ENCODE results near the gene MTMR3. TPM values are rescaled to one million over a fixed set of nuclear protein-coding genes. Genes with fewer than 3 reads are reported as not detected.
A peak's percentile ranks its signal among the peaks of the same experiment; 100 is the strongest.

Gene MTMR3
- polyA plus RNA-seq, 1 of the 3 experiments (the other 2 are of a cell fraction), result 20.4 TPM

GRCh38 chr22:29940526-29940925 is 57.6 kb downstream of the MTMR3 start:
- Histone ChIP-seq H3K4me2 (no peak overlapping the region), H3K9me3 (no peaks in the 10 kb centered on the region), H3K9ac (no peak overlapping the region), H4K20me1 (ENCODE audit: insufficient read depth) (peaks cover 20% of the 10 kb centered on the region; the same call in 1 of the 2 replicates), H3K4me1 (ENCODE audit: control insufficient read depth in 1 of 2, insufficient read depth in 2 of 2, low read depth in 1 of 2, low read length in 1 of 2) (peaks cover 0 to 14% of the 10 kb centered on the region in 2 experiments; a peak in 2 of 4 replicates), H2AFZ (ENCODE audit: low read depth) (no peak overlapping the region), H3K79me2 (ENCODE audit: insufficient read depth) (peaks cover 94% of the 10 kb centered on the region), H3K36me3 (replicated peaks in 1 of 2; ENCODE audit: control insufficient read depth in 1 of 2, insufficient read depth in 2 of 2, low read length in 1 of 2) (peaks cover 0 to 5% of the 10 kb centered on the region in 2 experiments), H3K27me3 (ENCODE audit: insufficient read depth) (no peaks in the 10 kb centered on the region), H3K27ac (ENCODE audit: low read depth in 2 of 2, low read length in 1 of 2) (no peak overlapping the region), H3K9me2 (no peaks in the 10 kb centered on the region), H3F3A (replicated peaks; ENCODE audit: insufficient read depth) (peaks cover 9% of the 10 kb centered on the region), H3K4me3 (ENCODE audit: low read depth in 2 of 2, low read length in 1 of 2) (no peak overlapping the region)
- POLR2A ChIA-PET, result no interaction called here
- DNase-seq, result no peak
- no peak for TF ChIP-seq REST (IDR thresholded peaks at IDR 0.05; ENCODE audit: low read depth, low read length)
- TF ChIP-seq, protein P1, sequence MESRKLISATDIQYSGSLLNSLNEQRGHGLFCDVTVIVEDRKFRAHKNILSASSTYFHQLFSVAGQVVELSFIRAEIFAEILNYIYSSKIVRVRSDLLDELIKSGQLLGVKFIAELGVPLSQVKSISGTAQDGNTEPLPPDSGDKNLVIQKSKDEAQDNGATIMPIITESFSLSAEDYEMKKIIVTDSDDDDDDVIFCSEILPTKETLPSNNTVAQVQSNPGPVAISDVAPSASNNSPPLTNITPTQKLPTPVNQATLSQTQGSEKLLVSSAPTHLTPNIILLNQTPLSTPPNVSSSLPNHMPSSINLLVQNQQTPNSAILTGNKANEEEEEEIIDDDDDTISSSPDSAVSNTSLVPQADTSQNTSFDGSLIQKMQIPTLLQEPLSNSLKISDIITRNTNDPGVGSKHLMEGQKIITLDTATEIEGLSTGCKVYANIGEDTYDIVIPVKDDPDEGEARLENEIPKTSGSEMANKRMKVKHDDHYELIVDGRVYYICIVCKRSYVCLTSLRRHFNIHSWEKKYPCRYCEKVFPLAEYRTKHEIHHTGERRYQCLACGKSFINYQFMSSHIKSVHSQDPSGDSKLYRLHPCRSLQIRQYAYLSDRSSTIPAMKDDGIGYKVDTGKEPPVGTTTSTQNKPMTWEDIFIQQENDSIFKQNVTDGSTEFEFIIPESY (IDR thresholded peaks at IDR 0.05; ENCODE audit: borderline replicate concordance, low read depth), result no peak
- CTCF ChIA-PET, result no interaction called here
- WGBS (ENCODE audit: low lambda C conversion rate), result 87% methylated on average over 2 of the region's 2 CpGs

GRCh38 chr22:29944339-29944738 is 61.4 kb downstream of the MTMR3 start:
- WGBS (ENCODE audit: low lambda C conversion rate), result 64% methylated on average over 2 of the region's 2 CpGs
- Histone ChIP-seq H3K4me2 (peak overlapping the region; percentile 27; the same call in 1 of the 2 replicates), H4K20me1 (ENCODE audit: insufficient read depth) (peaks cover 4% of the 10 kb centered on the region; the same call in 1 of the 2 replicates), H3K4me3 (ENCODE audit: low read depth in 2 of 2, low read length in 1 of 2) (no peak overlapping the region), H2AFZ (ENCODE audit: low read depth) (no peak overlapping the region), H3K9me2 (no peaks in the 10 kb centered on the region), H3K9ac (no peak overlapping the region), H3K9me3 (no peaks in the 10 kb centered on the region), H3K36me3 (replicated peaks in 1 of 2; ENCODE audit: control insufficient read depth in 1 of 2, insufficient read depth in 2 of 2, low read length in 1 of 2) (no peaks in the 10 kb centered on the region), H3K27me3 (ENCODE audit: insufficient read depth) (no peaks in the 10 kb centered on the region), H3K79me2 (ENCODE audit: insufficient read depth) (peaks cover 88% of the 10 kb centered on the region), H3K27ac (ENCODE audit: low read depth in 2 of 2, low read length in 1 of 2) (peak overlapping the region; percentile 57 to 59; a peak in 2 of 4 replicates), H3K4me1 (ENCODE audit: control insufficient read depth in 1 of 2, insufficient read depth in 2 of 2, low read depth in 1 of 2, low read length in 1 of 2) (peaks cover 2 to 32% of the 10 kb centered on the region in 2 experiments), H3F3A (replicated peaks; ENCODE audit: insufficient read depth) (peaks cover 32% of the 10 kb centered on the region)
- TF ChIP-seq TEAD4 (IDR thresholded peaks at IDR 0.05; ENCODE audit: borderline replicate concordance, insufficient read depth) (peak; percentile 17; the same call in 1 of the 2 replicates), JUND (IDR thresholded peaks at IDR 0.05) (peak; percentile 17; the same call in 1 of the 2 replicates), RAD21 (IDR thresholded peaks at IDR 0.05; ENCODE audit: low read length) (no peak), TCF12 (IDR thresholded peaks at IDR 0.05) (peak; percentile 47; the same call in 1 of the 2 replicates), RCOR1 (IDR thresholded peaks at IDR 0.05; ENCODE audit: low read length) (no peak)
- no peak for DNase-seq
- ChIA-PET CTCF (interaction anchor here (0.9 to 1.1 kb wide), 2 partner anchors 11 to 58 kb away, joined by 3 read pairs; no protein-coding TSS in a partner anchor), POLR2A (no interaction called here)
